BJ (cell line): ENCODE measurements around the gene PNPLA7. TPM values are rescaled to one million over a fixed set of nuclear protein-coding genes. Genes with fewer than 3 reads are reported as not detected.

Experiments used
- CTCF ChIA-PET: fragments of 350-600 bp; formaldehyde crosslinking; extraction: SDS; loops from one replicate; lab custom pipeline; 2021; ENCODE audit warnings: antibody characterized with exemption, inconsistent platforms; lab: Yijun Ruan, JAX
- POLR2A ChIA-PET: fragments of 300-600 bp; sonication (Branson Sonifier 250); formaldehyde crosslinking; extraction: SDS; loops from one replicate; lab custom pipeline; 2021; ENCODE audit warnings: antibody characterized with exemption; lab: Charles Lee
- DNase-seq: peaks from one replicate; pipeline ENCODE4 v3.0.0-alpha.2; 2011; ENCODE audit warnings: low read depth
- H3K27me3 ChIP-seq: 2 replicates; pipeline ENCODE4 v1.6.0; 2011; ENCODE audit warnings: low read length; ENCODE audit not compliant: control insufficient read depth, insufficient read depth
- H3K36me3 ChIP-seq: 2 replicates; pipeline ENCODE4 v1.5.1; 2011; ENCODE audit warnings: low read length; ENCODE audit not compliant: control insufficient read depth, insufficient read depth
- H3K4me3 ChIP-seq: 2 replicates; pipeline ENCODE4 v1.5.1; 2011; ENCODE audit warnings: low read depth, mild to moderate bottlenecking, control low read depth, low read length
- polyA plus RNA-seq: library from polyadenylated mRNA; depleted of rRNA; stranded (reverse); fragments of >200 nt; gene quantifications from 2 replicates; pipeline ENCODE4 v1.2.3, GENCODE V29; 2011
- TF ChIP-seq, protein P1 (sequence below): IDR thresholded peaks from 2 replicates; pipeline ENCODE4 v1.5.1; 2011; ENCODE audit warnings: low read depth, mild to moderate bottlenecking, control low read depth, inconsistent platforms, low read length, moderate library complexity; ENCODE audit not compliant: insufficient read depth

The PNPLA7 gene
- polyA plus RNA-seq, 1 experiment, result 0.63 TPM

DNA sequence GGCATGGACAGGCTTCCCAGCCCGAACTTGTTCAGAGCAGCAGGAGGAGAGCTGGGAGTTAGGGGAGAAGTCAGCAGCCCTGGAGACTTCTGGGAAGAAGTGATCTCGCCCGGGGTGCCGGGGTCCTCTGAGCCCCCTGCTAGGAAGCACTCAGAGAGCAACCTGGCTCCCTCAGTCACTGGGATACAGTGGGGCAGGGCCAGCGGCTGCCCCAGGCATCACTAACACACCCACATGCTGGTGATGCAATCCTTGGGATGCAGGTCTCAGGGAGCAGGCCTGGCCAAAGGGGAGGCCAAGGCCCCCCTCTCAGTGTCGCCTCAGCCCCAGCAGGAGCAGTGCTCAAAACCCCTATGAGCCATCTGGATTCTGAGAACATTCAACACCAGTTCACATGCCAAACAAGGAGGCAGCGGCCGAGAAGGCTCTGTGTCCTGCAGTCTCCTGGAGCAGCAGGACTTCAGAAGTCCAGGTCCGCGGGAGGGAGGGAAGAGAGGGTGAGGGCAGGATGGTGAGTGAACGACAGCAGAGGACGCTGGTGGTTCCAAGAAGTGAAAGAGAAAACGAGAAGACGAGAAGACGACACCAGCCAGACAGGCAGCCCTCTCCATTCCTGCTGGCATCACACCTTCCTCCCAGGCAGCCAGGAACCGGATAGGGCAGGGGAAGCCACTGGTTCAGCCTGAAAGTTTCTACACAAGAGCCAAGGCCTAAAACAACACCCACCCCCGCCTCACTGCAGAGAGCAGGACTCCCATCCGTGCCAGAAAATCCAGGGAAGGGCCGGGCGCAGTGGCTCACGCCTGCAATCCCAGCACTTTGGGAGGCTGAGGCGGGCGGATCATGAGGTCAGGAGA, 2.3 kb downstream of the PNPLA7 start:
- DNase-seq, result no peak
- TF ChIP-seq, protein P1, sequence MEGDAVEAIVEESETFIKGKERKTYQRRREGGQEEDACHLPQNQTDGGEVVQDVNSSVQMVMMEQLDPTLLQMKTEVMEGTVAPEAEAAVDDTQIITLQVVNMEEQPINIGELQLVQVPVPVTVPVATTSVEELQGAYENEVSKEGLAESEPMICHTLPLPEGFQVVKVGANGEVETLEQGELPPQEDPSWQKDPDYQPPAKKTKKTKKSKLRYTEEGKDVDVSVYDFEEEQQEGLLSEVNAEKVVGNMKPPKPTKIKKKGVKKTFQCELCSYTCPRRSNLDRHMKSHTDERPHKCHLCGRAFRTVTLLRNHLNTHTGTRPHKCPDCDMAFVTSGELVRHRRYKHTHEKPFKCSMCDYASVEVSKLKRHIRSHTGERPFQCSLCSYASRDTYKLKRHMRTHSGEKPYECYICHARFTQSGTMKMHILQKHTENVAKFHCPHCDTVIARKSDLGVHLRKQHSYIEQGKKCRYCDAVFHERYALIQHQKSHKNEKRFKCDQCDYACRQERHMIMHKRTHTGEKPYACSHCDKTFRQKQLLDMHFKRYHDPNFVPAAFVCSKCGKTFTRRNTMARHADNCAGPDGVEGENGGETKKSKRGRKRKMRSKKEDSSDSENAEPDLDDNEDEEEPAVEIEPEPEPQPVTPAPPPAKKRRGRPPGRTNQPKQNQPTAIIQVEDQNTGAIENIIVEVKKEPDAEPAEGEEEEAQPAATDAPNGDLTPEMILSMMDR, result no peak
- Histone ChIP-seq H3K27me3 (no peaks in the 10 kb centered on the region), H3K4me3 (no peak overlapping the region), H3K36me3 (no peaks in the 10 kb centered on the region)
- ChIA-PET POLR2A (no interaction called here), CTCF (no interaction called here)

DNA sequence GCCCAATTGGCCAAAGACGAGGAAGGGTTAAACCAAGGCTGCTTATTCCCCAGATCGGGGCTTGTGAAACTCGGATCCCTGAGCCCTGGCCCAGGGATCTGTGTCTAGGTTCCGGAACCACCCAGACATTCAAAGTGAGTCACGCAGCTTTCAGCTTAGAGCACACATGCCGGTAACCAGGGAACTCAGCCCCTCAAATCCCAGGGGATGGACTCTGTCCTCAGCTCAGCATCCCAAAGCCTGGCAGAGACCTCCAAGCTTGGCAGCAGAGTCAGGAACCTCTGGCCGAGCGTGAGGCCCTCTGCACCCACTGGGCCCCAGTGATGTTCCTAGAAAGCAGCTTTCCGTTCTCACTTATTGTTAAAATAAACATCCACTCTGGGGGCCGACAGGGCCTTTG, 5.1 kb downstream of the PNPLA7 start:
- TF ChIP-seq, protein P1, result no peak
- no peaks in the 10 kb centered on the region for H3K27me3 ChIP-seq
- H3K36me3 ChIP-seq, result no peaks in the 10 kb centered on the region
- CTCF ChIA-PET, result interaction anchor here (0.6 to 2.0 kb wide), 3 partner anchors 10 to 18 kb away, joined by 5 to 13 read pairs (median 6); no protein-coding TSS in a partner anchor
- no peak overlapping the region for H3K4me3 ChIP-seq
- POLR2A ChIA-PET, result no interaction called here
- DNase-seq, result no peak

DNA sequence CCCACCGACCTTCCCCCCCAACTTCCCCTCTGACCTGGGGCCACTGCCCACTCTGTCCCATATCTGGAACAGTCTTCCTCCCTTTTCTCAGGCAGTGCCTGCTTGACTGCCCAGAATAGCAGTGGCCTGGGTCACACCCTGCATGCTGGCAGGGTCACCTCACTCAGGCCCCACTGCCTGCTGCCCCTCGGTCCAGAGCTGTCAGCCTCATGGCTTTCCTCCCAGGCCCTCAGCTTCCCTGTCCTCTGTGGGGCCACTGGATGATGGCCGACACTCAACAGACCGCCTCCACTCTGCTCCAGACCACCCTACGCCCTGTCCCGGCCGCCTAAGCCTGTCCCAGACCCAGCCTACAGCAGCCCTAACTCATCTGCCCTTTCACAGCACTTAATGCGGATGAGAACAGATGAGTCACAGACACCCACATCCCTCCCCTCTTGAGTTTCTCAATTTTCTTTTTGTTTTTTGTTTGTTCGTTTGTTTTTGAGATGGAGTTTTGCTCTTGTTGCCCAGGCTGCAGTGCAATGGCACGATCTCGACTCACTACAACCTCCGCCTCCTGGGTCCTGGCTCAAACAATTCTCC, 5.9 kb downstream of the PNPLA7 start:
- CTCF ChIA-PET, result interaction anchor here (0.7 to 1.7 kb wide), 2 partner anchors 9 to 13 kb away, joined by 3 to 13 read pairs; no protein-coding TSS in a partner anchor
- Histone ChIP-seq H3K36me3 (no peaks in the 10 kb centered on the region), H3K4me3 (no peak overlapping the region), H3K27me3 (no peaks in the 10 kb centered on the region)
- POLR2A ChIA-PET, result no interaction called here
- TF ChIP-seq, protein P1, result no peak
- no peak for DNase-seq

DNA sequence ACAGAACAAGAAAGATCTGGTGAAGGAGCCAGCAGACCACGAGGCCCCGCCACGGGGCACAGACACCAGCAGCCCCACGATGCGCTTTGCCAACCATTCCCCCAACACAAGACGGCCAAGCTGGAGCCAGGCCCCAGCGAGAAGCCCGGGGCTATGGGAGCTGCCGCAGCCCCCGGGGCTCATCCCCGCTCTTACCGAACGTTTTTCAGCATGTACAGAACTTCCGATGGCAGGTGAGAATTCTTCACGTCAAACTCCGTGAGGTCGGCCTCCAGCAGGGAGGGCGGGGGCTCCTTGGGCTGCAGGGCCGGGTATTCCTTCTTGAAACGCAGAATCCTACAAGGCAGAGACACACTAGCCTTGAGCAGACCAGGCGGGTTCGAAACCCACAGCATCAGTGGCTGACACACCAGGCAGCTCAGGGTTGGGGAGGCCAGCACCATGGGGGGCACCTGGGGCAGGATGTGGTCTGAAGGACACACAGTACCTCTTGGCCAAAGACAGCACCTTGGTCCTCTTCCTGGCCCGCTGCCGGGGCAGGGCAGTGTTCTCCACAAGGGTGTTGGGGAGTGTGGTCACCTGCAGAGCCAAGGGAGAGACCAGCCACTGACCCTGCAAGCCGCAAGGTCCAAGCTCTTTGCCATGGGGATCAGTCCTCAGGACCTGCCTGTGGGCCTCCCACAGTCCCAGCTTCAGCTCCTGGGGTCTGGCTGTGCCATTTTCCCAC, 6.8 kb downstream of the PNPLA7 start:
- H3K27me3 ChIP-seq, result no peaks in the 10 kb centered on the region
- H3K36me3 ChIP-seq, result no peaks in the 10 kb centered on the region
- ChIA-PET CTCF (interaction anchor here (0.7 to 3.5 kb wide), 4 partner anchors 8 to 301 kb away, joined by 3 to 11 read pairs (median 3); partner anchors contain the start of gene MRPL41), POLR2A (no interaction called here)
- DNase-seq, result no peak
- TF ChIP-seq, protein P1, result no peak
- H3K4me3 ChIP-seq, result no peak overlapping the region

DNA sequence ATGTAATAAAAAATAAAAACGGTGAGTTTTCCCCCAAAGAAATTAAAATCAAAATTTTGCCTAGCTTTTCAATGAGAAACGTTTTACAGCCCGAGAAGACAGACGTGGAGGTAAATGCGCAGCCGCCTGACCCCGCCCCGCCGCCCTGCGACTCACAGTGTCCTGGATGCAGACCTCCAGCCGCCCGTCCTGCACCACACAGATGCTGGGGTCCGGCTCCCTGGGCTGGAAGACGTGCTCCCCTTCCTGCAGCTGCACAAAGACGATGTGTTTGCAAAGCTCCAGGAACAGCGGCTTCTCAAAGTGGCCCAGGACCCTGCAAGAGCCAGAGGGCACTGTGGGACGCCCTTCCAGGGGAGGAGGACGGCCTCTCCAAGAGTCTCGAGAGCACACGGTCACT, 7.7 kb downstream of the PNPLA7 start:
- TF ChIP-seq, protein P1, result no peak
- ChIA-PET CTCF (interaction anchor here (0.9 to 3.5 kb wide), 3 partner anchors 9 to 300 kb away, joined by 3 to 11 read pairs (median 3); partner anchors contain the start of gene MRPL41), POLR2A (no interaction called here)
- H3K4me3 ChIP-seq, result no peak overlapping the region
- DNase-seq, result no peak
- no peaks in the 10 kb centered on the region for H3K36me3 ChIP-seq
- no peaks in the 10 kb centered on the region for H3K27me3 ChIP-seq
